Activated B cell treated with CpG ODN at 0.5 μM for 24 hours (primary cell): Measurements from ENCODE around the gene TBXA2R. TPM values are rescaled to one million over a fixed set of nuclear protein-coding genes. Genes with fewer than 3 reads are reported as not detected.

ENCODE experiments used
- ATAC-seq: fragments of 200-7000 bp; cut with Tn5 transposase; one replicate; pipeline ENCODE4 v1.10.0; 2021; ENCODE audit warnings: low read depth, mild to moderate bottlenecking, moderate library complexity
- CTCF ChIA-PET: fragments of 350-600 bp; sonication (Branson Sonifier 250); formaldehyde crosslinking; loops from one replicate; lab custom pipeline; 2021; ENCODE audit warnings: antibody characterized with exemption; lab: Charles Lee
- POLR2A ChIA-PET: fragments of 350-600 bp; sonication (Branson Sonifier 250); formaldehyde crosslinking; loops from one replicate; lab custom pipeline; 2021; ENCODE audit warnings: antibody characterized with exemption; lab: Charles Lee
- DNase-seq: peaks from one replicate; pipeline ENCODE4 v3.0.0; 2022
- H3K27ac Mint-ChIP-seq: one replicate; pipeline ENCODE4 v1.8.0; 2020; ENCODE audit warnings: mixed read lengths
- H3K27me3 Mint-ChIP-seq: one replicate; pipeline ENCODE4 v1.8.0; 2021; ENCODE audit warnings: mixed read lengths
- H3K36me3 Mint-ChIP-seq: one replicate; pipeline ENCODE4 v1.8.0; 2021; ENCODE audit warnings: low read depth, mixed read lengths
- H3K4me1 Mint-ChIP-seq: one replicate; pipeline ENCODE4 v1.8.0; 2021; ENCODE audit warnings: mixed read lengths
- H3K4me3 Mint-ChIP-seq: one replicate; pipeline ENCODE4 v1.8.0; 2020; ENCODE audit warnings: mild to moderate bottlenecking, mixed read lengths
- H3K9me3 Mint-ChIP-seq: one replicate; pipeline ENCODE4 v1.8.0; 2020; ENCODE audit warnings: mixed read lengths
- CTCF ChIP-seq: fragments of 200-600 bp; IDR thresholded peaks from one replicate; pipeline ENCODE4 v1.8.0; 2022; ENCODE audit warnings: antibody characterized with exemption, mild to moderate bottlenecking
- intact Hi-C: fragments of 100-400 bp; cut with micrococcal nuclease; formaldehyde crosslinking; loops from one replicate; pipeline ENCODE4 v1.15.1; 2024
- total RNA-seq: library from RNA; stranded (reverse); gene quantifications from 2 replicates; pipeline ENCODE4 v1.2.3, GENCODE V29; 2022

Gene TBXA2R
- total RNA-seq, 1 donor from 2014 or later: 0.47 TPM

- no peaks in the 10 kb centered on the region for H3K9me3 Mint-ChIP-seq
- H3K27ac Mint-ChIP-seq: no peak overlapping the region
- no peaks in the 10 kb centered on the region for H3K27me3 Mint-ChIP-seq
- no peak for TF ChIP-seq CTCF
- CTCF ChIA-PET: no interaction called here
- no peak for DNase-seq
- intact Hi-C loops: no loop called here
- ATAC-seq: no peak
- no peak overlapping the region for H3K4me3 Mint-ChIP-seq
- POLR2A ChIA-PET: interaction anchor here (0.6 kb wide), 1 partner anchor 73 kb away, joined by 10 read pairs; no protein-coding TSS in a partner anchor
- H3K36me3 Mint-ChIP-seq: peaks cover 39% of the 10 kb centered on the region
- peaks cover 14% of the 10 kb centered on the region for H3K4me1 Mint-ChIP-seq
Measured at GRCh38 chr19:3614858-3615505, 8.3 kb upstream of the TBXA2R start.

- Mint-ChIP-seq H3K36me3 (peaks cover 38% of the 10 kb centered on the region), H3K4me3 (no peak overlapping the region), H3K27ac (no peak overlapping the region), H3K27me3 (no peaks in the 10 kb centered on the region), H3K9me3 (no peaks in the 10 kb centered on the region), H3K4me1 (peaks cover 14% of the 10 kb centered on the region)
- ATAC-seq (no peak), DNase-seq (no peak)
- intact Hi-C loops: no loop called here
- no peak for TF ChIP-seq CTCF
- CTCF ChIA-PET: no interaction called here
- POLR2A ChIA-PET: no interaction called here
Measured at GRCh38 chr19:3613818-3614661, 7.4 kb upstream of the TBXA2R start.

- Mint-ChIP-seq H3K4me3 (no peak overlapping the region), H3K4me1 (peaks cover 14% of the 10 kb centered on the region), H3K36me3 (peaks cover 35% of the 10 kb centered on the region), H3K27ac (no peak overlapping the region), H3K9me3 (no peaks in the 10 kb centered on the region), H3K27me3 (no peaks in the 10 kb centered on the region)
- intact Hi-C loops: no loop called here
- CTCF ChIA-PET: no interaction called here
- no peak for TF ChIP-seq CTCF
- no peak for ATAC-seq
- no peak for DNase-seq
- POLR2A ChIA-PET: no interaction called here
Measured at GRCh38 chr19:3612901-3613741, 6.4 kb upstream of the TBXA2R start.

- CTCF ChIA-PET: no interaction called here
- ATAC-seq (no peak), DNase-seq (no peak)
- Mint-ChIP-seq H3K4me1 (peaks cover 15% of the 10 kb centered on the region), H3K4me3 (no peak overlapping the region), H3K9me3 (no peaks in the 10 kb centered on the region), H3K36me3 (peaks cover 34% of the 10 kb centered on the region), H3K27me3 (no peaks in the 10 kb centered on the region), H3K27ac (no peak overlapping the region)
- intact Hi-C loops: no loop called here
- POLR2A ChIA-PET: no interaction called here
- no peak for TF ChIP-seq CTCF
Measured at GRCh38 chr19:3612330-3612729, 5.7 kb upstream of the TBXA2R start.
